ENCODE measurements around the gene RAX.

GRCh38 chr18:59249199-59249774, 24.0 kb downstream of the RAX start:
- TF ChIP-seq POLR2A (IDR thresholded peaks at IDR 0.05) (no peak), CTCF (IDR thresholded peaks at IDR 0.05) (peak in 4 of 6 experiments; percentile 52 to 66 (median 59))

All from Peyer's patch (tissue), 4 donors.